Right lung (tissue), 5 donors: ENCODE data around the gene TTC31. TPM values are rescaled to one million over a fixed set of nuclear protein-coding genes. Genes with fewer than 3 reads are reported as not detected.

Experiments
- DNase-seq, 2 donors: peaks; one replicate each; pipeline ENCODE4 v3.0.0-alpha.2; 2013
- polyA plus RNA-seq, 5 donors: library from polyadenylated mRNA; unstranded; fragments of 120-200 nt; gene quantifications; one replicate each; pipeline versions ENCODE4 v1.2.1 to v1.2.3, GENCODE V29; 2013; ENCODE audit warnings: inconsistent platforms in 1 of 5, low replicate concordance in 1 of 5; ENCODE audit not compliant: insufficient read length in 5 of 5, insufficient read depth in 1 of 5

The TTC31 gene
- polyA plus RNA-seq, 5 donors, result 32.8 to 38.1 (median 35.6) TPM

DNA sequence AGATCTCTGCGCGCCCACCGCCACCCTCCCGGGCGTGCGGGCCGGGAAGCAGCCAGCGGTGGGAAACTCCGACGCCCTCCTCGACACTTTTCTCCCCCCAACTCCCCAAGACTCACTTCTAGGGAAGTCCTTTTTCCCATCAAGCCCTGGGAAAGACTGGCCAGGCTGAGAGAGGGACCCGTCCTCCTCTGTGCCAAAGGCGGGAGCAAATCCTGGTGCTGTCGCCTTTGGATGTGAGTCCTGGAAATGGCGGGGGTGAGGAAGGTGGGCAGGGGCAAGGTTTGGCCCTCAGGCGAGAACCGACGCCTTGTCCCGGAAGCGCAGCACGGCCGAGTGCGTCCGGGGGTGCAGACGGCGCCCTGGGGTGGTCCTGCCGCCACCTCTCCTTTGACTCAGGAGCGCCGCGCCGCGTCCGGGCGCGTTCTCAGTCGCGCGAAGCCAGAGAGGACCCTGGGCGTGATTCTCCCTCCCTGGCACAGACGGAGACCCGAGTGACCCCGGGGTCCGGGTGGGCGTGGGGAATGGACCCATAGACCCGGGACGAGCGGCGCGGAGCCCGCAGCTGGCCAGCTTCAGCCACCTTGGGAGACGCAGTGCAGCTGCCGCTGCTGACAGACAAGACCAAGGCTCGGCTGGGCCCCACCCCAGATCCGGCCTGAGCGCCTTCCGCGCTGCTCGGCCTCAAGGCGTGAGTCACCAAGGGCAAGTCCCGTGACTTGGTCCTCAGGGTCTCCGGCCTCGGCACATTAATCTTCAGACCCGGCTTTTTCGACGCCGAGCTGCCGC, 20.0 kb downstream of the TTC31 start:
- peak; percentile 48 to 58 for DNase-seq

DNA sequence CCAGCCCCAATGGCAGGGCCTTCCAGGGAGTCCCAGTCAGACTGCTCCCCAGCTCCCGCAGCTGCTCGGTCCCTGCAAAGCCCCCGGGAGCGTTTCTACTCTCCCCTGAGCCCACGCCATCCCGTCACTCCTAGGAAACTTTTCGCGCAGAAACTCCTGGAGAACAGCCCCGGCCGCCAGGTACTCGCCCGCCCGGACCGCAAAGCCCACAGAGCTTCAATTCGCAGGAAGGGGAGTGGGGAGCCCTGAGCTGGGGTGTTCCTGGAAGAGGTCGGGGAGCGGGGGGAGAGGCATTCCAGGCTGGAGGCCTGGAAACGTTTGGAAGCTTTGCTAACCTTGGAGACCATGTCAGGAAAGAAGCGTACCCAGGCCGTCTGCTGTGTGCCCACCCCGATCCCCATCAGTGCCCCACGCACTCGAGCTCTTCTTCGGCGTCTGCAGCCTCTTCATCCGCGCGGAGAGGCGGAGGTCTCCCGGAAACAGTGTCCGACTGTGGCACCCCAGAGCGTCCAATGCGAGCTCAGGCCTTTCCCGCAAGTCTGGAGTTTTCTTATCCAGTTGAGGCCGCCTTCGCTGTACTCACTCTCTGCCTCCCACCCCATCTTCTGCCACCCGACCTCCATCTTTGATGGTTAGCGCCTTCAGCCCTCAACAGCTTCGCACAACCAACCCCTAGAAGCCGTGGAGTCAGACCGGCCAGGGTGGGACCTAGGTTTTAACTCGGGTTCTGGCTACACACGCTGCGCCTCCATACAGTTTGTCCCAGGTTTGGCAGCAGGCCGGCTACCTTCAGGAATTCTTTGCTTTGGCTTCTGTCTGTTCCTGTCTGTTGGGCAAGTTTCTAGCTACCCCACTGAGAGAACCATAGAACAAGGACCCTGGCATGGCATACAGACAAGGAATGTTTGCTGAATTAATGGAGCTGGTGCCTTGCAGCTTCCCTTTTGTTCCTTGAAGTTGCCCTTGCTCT, 20.9 kb downstream of the TTC31 start:
- no peak for DNase-seq

DNA sequence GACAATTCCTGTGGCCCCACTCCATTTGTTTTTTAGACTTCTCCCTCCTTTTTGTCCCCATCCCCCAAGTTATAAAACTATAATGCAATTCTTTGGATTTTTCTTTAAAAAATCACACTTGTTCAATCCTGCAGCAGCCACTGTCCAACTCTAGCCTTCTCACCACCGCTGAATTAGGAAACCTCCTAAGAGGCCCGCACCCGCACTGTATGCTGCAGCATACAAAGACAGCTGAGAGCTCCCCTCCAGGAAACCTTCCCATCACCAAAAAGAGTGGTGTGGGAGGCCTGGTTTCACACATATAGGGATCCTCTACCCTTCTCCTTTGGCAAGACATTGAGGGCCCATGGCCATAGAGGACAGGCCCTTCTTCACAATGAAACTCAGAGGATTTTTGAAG, 21.7 kb downstream of the TTC31 start:
- no peak for DNase-seq

DNA sequence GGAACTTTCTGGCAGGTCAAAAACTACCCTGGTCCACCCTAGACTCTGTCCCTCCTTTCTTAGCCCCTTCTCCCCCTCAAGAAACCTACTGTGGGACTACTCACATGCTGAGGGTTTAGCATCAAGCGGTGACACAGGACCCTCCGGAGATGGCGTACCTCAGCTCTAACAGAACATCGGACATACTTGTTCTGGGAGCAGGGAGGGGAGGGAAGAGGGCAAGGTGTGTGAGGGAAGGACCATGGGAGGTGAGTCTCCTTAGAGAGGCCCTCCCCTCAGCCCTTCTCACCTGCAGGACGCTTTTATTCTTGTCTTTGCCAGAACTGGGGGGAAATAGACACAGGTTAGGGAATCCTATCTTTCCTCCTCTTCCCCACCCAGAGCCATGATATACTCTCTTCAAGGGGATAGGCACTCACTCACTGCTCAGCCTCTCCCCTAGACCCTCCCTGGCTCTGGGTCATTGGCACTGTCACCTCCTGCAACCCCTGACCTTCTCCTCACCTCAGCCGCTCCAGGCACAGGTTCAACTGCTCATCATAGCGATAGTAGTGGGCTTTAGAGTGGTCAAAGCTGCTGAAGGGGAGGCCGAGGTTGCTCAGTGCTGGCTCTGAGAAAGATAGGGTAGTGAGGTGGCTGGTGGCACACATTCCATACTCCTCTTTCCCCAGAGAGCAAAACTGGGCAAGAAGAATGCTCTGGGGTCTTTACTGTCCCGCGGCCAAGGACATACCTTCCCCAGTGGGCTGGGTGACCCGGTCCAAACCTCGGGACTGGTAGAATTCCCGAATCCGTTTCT, 22.8 kb downstream of the TTC31 start:
- no peak for DNase-seq

DNA sequence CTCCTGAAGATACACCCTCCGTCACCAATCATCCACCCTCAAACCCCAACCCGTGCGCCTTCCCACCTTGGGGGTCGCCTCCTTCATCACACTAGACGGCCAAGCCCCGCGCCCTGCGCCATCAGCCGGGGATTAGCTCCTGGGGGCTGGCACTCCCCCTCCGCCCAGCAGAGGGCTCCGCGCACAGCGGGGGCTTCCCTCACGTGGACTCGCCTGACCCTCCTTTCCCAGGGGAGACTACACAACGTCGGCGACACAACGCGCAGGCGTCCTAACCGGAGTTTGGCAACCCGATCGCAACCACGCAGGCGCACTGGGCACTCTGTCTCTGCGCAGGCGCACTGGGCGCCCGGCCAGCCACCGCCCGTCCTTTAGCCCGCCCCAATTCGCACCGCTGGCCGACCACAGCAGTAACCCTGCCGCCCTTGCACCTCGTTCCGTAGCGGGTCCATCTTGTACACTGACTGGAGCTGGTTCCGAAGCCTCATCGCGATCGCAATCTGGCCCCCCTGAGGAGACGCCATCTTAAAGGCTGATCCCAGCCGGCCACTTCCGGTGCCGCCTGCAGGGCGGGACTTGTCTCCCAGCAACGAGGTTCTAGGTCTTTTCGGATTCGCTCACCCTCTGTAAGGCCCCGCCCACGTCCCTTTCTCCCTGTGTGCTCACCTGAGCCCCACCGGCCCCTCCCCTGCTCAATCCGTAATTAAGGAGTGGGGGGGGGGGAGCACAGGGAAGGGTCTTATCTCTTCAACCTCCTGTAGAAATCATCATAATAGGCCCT, 24.5 kb downstream of the TTC31 start, which contains the start of gene PCGF1:
Gene PCGF1 (minus strand): TSS at position 551 of the 781 bp plus-strand sequence. CDS start 27 bp downstream, at position 524.
- peak; percentile 98 to 99 for DNase-seq

DNA sequence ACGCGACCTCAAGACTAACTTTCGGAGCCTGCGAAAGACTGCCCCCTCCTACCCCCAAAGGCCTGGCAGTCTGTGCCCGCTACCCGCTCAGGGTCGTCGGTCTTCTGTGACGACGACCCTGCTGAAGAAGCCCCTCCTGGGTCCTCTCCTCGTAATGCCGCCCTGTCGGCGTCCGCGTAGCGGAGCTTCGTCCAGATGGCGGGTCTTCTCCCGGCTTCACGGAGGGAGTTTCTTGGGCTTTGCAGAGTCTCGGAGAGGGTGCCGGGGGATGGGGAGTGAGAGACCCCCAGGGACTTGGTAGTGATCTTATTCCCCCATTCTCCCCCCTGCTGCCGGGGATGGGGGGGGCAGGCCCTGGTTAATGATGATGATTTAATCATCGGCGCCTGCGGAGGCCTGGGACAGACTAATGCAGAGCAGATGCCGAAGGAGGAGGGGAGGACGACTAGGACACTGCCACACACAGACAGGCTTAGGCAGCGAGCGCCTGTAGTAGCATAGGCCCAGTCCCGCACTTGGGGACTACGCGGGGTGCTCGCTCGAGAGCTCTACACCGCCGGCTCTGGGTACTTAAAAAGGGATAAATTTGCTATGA, 25.1 kb downstream of the TTC31 start:
- no peak for DNase-seq

DNA sequence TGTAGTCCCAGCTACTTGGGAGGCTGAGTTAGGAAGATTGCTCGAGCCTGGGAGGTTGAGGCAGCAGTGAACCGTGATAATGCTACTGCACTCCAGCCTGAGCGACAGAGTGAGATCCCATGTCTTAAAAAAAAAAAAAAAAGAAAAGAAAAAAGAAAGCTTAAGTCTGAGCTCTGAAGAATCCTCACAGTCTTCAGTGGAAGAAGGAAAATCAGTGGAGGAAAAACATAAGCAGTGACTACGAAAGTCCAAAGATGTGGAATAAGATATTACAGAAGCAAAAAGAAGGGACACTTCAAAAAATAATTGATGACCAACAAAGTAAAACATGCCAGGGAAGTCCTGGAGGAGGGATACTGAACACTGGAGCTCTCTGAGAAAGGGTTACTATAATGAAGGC, 27.4 kb downstream of the TTC31 start:
- DNase-seq, result no peak

DNA sequence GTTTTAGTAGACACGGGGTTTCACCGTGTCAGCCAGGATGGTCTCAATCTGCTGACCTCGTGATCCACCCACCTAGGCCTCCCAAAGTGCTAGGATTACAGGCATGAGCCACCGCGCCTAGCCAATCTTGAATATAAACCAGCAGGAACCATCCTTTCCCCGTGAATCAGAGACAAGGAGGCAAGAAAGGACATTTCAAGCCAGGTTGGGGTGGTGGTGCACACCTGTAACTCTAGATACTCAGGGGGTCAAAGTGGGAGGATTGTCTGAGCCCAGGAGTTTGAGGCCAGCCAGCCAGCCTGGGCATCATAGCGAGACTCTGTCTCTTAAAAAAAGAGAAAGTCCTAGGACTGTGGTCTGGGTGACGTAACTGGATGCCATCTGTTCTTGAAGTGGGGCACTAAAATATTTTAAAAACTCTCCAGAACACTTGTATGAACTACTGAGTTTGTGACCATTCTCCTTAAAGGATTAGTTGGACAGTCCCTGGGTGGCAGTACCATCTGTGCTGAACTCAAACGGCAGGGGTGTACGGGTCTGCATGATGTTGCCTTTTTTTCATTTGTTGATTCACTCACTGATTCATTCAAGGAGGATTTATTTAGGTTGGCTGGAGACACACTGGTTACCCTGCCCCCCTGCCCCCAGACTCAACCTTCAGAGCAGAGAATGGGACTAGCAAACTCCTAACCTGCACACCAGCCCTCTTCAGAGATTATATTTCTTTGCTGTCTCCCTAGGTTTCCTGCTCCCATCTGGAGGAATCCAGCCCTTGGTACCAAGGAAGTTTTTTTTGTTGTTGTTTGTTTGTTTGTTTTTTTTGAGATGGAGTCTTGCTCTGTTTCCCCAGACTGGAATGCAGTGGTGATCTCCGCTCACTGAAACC, 28.5 kb downstream of the TTC31 start:
- no peak for DNase-seq

DNA sequence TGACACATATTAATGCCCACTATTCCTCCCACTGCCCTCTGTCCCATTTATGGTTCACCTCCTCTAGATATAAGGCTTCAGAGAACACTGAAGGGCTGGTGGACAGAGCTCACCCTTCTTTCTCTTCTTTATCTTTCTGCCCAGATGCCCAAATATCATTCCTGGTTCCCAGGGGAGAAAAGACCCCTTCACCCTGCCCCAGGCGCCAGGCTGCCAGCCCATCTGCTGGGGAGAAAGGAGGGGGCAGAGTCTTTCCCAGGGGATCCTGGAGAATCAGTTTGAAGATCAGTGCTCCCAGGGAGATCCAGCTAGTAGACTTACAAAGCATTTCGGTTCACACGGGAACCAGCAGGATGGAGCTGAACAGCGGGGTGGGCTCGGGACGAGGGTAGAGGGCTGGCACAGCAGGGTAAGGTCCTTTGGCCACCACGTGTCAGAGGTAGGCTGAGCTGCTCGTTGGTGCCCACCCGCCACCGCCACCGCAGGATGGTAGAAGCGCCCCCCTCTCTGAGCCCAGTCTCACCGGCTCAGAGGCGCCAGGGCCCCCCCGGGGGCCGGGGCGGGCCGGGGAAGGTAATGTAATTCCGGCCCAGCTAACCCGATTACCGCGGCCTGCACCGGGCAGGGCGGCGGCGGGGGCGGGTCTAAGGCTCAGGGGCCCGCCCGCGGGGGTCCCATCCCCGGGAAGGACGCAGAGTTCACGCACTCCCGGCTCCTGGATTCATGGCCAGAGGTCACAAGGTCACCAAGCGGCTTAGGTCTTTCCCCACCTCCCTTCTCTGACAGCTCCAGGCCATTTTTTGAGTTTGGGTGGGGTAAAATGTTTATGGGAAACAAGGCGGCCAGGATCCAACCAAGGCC, 30.1 kb downstream of the TTC31 start:
- no peak for DNase-seq

DNA sequence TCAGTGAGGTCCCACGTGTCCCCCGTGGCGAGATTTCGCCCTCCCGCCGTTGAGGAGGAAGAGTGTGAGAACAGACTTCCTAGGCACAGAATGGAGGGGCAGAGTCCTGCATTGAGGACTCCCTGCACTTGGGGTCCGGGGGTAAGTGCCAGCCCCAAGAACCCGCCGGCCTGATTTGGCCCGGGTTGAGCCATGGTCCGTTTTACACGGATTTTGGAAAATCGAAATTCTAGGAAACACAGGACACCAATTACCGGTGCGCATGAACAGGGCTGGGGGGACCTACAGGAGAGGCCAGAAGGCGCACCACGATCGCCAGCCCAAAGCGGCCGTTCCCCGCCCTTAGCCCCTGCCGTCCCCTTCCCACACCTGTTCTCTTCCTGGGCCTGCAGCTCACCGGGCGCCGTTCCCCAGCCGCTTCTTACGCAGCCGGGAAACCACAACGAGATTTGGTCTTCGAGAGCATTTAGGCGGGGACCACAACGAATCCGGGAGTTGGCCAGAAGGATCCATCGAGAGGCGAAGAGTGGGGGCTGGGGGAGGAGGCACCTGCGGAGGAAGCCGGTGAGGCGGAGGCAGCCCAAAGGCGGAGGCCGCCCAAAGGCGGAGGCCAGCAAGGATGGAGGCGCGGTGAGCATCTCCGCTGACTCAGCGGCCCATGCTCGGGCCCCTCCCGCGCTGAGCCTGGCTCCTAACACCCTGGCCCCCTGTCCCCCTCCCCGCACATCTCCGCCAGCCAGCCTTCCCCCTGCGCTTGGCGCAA, 30.9 kb downstream of the TTC31 start:
- DNase-seq, result no peak

DNA sequence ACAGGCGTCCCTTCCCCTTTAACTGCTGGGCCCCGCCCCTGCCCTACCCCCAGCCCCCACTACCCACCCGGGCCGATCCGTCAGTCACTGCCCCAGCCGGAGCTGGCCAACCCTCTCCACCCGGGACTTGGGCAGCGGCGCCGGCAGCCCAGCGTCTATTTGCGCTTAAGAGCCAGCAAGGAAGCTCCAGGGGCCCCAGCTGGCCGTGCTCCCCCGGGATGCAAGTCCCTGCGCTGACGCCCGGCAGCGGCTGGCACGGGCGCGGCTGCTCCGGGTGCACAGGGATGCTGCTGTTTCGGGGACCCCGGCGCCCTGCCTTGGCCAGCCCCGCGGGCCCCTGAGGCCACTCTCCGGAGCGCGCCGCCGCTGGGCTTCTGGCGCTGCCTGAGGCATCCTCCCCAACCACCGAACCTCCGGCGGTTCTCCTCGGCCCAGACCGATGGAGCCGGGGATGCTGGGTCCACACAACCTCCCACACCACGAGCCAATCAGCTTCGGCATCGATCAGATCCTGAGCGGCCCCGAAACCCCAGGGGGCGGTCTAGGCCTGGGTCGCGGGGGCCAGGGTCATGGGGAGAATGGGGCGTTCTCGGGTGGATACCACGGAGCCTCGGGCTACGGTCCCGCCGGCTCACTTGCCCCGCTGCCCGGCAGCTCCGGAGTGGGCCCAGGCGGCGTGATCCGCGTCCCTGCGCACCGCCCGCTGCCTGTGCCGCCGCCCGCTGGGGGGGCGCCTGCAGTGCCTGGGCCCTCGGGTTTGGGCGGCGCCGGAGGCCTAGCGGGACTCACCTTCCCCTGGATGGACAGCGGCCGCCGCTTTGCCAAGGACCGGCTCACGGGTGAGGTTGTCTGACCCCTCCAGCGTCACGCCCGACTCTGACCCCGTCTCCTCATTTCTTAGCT, 31.7 kb downstream of the TTC31 start, which contains the start of gene TLX2:
Gene TLX2 (plus strand): TSS at position 83 of the 903 bp plus-strand sequence. CDS start 357 bp downstream, at position 440.
- no peak for DNase-seq

DNA sequence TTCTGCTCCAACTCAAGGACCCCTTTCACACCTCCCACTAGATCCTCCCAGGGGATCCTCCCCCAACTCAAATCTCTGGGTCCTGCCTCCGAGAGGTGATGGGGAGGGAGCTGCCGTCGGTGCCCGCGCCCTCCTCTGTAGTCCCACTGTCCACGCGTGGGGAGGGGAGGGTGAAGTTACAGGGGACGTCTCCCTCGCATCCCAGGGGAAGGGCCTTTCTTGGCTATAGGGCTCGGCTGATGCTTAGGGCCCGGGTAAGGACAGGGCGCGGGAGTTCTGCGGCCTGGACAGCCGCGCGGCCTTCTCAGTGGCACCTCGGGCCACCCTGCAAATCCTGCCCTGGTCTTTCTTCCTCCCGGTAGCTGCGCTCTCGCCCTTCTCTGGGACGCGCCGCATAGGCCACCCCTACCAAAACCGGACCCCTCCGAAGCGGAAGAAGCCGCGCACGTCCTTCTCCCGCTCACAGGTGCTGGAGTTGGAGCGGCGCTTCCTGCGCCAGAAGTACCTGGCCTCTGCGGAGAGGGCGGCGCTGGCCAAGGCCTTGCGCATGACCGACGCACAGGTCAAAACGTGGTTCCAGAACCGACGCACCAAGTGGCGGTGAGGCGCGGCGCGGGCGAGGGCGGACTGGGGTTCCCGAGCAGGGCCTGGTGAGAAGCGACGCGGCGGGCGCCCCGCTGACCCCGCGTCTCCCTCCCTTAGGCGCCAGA, 32.5 kb downstream of the TTC31 start:
- no peak for DNase-seq

DNA sequence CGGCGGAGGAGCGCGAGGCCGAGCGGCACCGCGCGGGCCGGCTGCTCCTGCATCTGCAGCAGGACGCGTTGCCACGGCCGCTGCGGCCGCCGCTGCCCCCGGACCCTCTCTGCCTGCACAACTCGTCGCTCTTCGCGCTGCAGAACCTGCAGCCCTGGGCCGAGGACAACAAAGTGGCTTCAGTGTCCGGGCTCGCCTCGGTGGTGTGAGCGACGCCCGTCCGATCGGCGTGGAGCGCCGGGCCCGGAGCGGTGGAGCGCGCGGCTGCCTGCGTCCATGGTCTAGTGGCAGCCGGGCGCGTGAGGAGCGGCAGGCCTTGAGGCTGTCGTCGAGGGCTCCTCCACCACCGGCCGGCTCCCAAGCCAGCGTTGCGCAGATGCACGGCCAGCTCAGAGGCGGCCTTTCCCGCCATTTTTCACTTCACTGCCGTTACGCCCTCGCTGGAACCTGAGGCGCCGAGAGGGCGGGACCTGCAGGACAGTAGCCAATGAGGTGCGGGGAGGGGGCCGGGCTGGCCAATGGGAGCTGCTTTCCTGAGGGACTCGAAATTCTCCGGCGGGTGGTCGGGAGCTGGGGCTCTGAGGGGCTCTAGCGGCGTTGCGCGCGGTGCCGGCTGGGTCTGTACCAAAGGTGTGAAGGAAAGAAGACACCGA, 33.2 kb downstream of the TTC31 start:
- DNase-seq, result peak; percentile 40 to 53

DNA sequence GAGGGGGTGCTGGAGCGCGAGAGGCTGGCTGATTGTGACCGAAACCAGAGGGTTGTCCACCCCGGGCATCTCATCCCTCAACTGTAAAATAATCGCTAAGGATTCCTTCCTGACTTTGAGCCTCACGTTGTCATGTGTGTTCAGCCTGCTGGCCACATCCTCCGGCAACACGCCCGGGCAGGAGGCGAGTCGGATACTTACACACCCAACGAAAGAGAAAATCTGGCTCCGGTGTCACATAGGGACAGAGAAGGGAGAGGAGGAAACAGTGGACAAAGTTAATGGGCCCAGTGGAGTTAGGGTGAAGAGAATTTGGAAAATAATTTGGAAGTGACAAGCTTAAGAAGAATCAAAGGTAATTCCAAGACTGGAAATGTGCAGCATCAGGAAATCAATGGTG, 33.8 kb downstream of the TTC31 start:
- DNase-seq, result no peak

DNA sequence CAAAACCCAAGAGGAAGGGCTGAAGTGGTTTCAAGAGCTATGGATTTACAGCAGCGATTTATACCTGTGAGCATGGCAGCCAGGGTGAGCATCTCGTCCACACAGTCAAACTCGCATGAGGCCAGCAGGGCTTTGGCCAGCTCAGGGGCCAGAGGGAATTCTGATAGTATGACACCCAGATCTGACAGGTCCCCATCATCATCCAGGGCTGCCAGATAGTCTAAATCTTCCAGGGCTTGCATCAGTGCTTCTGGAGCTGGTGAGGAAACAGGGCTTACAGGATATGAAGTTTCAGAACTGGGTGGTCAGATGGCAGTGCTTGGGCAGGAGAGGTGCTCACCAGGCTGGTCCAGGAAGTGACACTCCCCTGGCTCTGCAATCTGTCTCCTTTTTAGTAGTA, 39.6 kb downstream of the TTC31 start:
- no peak for DNase-seq
